GM18519 (cell line): Measurements from ENCODE around the gene PHKB.
"Not testable (repeated sequence)": the region's sequence is repeated elsewhere in the genome, so short reads cannot be mapped to it uniquely, and the experiment has no call there.

ENCODE experiments used
- ATAC-seq: cut with Tn5 transposase; IDR thresholded peaks from one replicate; pipeline ENCODE4 v1.9.1; 2021; ENCODE audit warnings: mild to moderate bottlenecking, moderate library complexity; ENCODE audit not compliant: unreplicated experiment, low FRiP score

The PHKB gene

GRCh38 chr16:47499700-47500264 is 38.7 kb downstream of the PHKB start:
- no peak for ATAC-seq

GRCh38 chr16:47503936-47504335 is 42.8 kb downstream of the PHKB start:
- no peak for ATAC-seq

GRCh38 chr16:47504599-47504998 is 43.5 kb downstream of the PHKB start:
- ATAC-seq: no peak

GRCh38 chr16:47506800-47507199 is 45.7 kb downstream of the PHKB start:
- ATAC-seq: no peak

GRCh38 chr16:47507701-47508100 is 46.6 kb downstream of the PHKB start:
- no peak for ATAC-seq

GRCh38 chr16:47511882-47512281 is 50.8 kb downstream of the PHKB start:
- ATAC-seq: no peak

GRCh38 chr16:47519037-47519436 is 57.9 kb downstream of the PHKB start:
- no peak for ATAC-seq

GRCh38 chr16:47519546-47519945 is 58.4 kb downstream of the PHKB start:
- ATAC-seq: no peak

GRCh38 chr16:47519996-47520679 is 59.0 kb downstream of the PHKB start:
- ATAC-seq: no peak

GRCh38 chr16:47523342-47524006 is 62.3 kb downstream of the PHKB start:
- peak; percentile 96 for ATAC-seq

- no peak for ATAC-seq
These were observed 62.9 kb downstream of the PHKB start for GRCh38 chr16:47524007-47524405.

- ATAC-seq: no peak
These were observed 67.3 kb downstream of the PHKB start for GRCh38 chr16:47528431-47528830.

- no peak for ATAC-seq
These were observed 72.7 kb downstream of the PHKB start for GRCh38 chr16:47533744-47534292.

GRCh38 chr16:47538472-47538871 is 77.3 kb downstream of the PHKB start:
- no peak for ATAC-seq

GRCh38 chr16:47539707-47540670 is 78.9 kb downstream of the PHKB start:
- ATAC-seq: not testable (repeated sequence)

GRCh38 chr16:47541135-47541534 is 80.0 kb downstream of the PHKB start:
- not testable (repeated sequence) for ATAC-seq

- ATAC-seq: not testable (repeated sequence)
These were observed 83.1 kb downstream of the PHKB start for GRCh38 chr16:47544255-47544654.

- ATAC-seq: not testable (repeated sequence)
These were observed 90.1 kb downstream of the PHKB start for GRCh38 chr16:47551185-47551584.

- not testable (repeated sequence) for ATAC-seq
These were observed 90.6 kb downstream of the PHKB start for GRCh38 chr16:47551767-47552166.

- no peak for ATAC-seq
These were observed 92.9 kb downstream of the PHKB start for GRCh38 chr16:47553853-47554564.
